Spleen (tissue), 7 donors: Measurements from ENCODE around the gene NOXA1.

Experiments
- POLR2A ChIP-seq, 3 donors: fragments of 450-650 bp; IDR thresholded peaks; one replicate each; pipeline ENCODE4 v1.5.1; 2017; ENCODE audit warnings: antibody characterized with exemption in 3 of 3, mild to moderate bottlenecking in 1 of 3
- POLR2AphosphoS5 ChIP-seq, 3 donors: sonication (generic); formaldehyde crosslinking; IDR thresholded peaks; one replicate each; pipeline ENCODE4 v1.5.1; 2017; ENCODE audit warnings: antibody characterized with exemption in 3 of 3
- TF ChIP-seq, protein P1 (sequence below), 11 experiments: fragments of 200-600 bp in 7 of 11; fragments of 450-650 bp in 4 of 11; sonication (generic) in 4 of 11; IDR thresholded peaks in 8 of 11; conservative IDR thresholded peaks in 3 of 11; 1 replicate in 7 of 11; 2 replicates in 4 of 11; pipeline versions ENCODE4 v1.4.0 to v1.8.0; 2016 to 2021; ENCODE audit warnings: antibody characterized with exemption in 11 of 11, inconsistent platforms in 4 of 11, mild to moderate bottlenecking in 1 of 11
- donor health status: DM: no; HTN: no; CAD: no; lungs with moderate emphysema.
- donor health status: DM: no; HTN: no; CAD: no.
- donor health status: DM: no; HTN: no; CAD: no.

DNA sequence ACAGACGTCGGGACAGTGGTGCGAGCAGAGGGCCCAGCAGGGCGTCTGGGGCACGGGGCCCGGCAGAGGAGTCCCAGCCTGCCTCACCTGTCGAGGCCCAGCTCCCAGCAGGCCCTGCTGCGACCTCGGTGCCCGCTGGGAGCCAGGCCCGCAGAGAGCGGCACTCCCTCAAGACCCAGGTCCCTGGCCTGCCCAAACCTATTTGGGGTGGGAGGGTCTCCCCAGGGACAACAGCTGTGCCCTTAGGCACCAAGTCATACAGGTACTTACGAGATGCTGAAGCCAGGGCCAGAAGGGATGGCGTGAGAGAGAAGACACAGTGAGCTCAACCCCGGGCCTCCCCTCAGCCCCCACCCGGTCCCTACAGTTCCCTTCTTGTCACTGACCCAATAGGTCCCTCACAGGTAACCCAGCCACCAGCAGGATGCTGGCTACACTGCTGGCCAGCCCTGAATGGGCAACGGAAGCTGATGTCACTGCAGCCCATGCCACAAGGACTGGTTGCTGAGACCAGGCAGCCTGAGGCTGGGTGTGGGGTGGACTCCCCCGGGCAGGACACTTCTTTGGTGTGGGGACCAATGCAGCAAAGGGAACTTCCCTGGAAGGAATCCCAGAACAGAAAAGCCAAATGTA, 32.3 kb downstream of the NOXA1 start:
- TF ChIP-seq, protein P1, sequence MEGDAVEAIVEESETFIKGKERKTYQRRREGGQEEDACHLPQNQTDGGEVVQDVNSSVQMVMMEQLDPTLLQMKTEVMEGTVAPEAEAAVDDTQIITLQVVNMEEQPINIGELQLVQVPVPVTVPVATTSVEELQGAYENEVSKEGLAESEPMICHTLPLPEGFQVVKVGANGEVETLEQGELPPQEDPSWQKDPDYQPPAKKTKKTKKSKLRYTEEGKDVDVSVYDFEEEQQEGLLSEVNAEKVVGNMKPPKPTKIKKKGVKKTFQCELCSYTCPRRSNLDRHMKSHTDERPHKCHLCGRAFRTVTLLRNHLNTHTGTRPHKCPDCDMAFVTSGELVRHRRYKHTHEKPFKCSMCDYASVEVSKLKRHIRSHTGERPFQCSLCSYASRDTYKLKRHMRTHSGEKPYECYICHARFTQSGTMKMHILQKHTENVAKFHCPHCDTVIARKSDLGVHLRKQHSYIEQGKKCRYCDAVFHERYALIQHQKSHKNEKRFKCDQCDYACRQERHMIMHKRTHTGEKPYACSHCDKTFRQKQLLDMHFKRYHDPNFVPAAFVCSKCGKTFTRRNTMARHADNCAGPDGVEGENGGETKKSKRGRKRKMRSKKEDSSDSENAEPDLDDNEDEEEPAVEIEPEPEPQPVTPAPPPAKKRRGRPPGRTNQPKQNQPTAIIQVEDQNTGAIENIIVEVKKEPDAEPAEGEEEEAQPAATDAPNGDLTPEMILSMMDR (IDR thresholded peaks at IDR 0.05 in 8 of 11, conservative IDR thresholded peaks at IDR 0.05 in 3 of 11): no peak
- TF ChIP-seq POLR2A (IDR thresholded peaks at IDR 0.05) (no peak), POLR2AphosphoS5 (IDR thresholded peaks at IDR 0.05) (peak in 1 of 3 donors; percentile 33)
